ENCODE data around the gene SYT15. TPM values are rescaled to one million over a fixed set of nuclear protein-coding genes. Genes with fewer than 3 reads are reported as not detected.
"Not testable (repeated sequence)": the region's sequence is repeated elsewhere in the genome, so short reads cannot be mapped to it uniquely, and the experiment has no call there.

The SYT15 gene
- total and polyA plus RNA-seq, 10 donors, result 0.20 to 8.4 (median 2.4) TPM

DNA sequence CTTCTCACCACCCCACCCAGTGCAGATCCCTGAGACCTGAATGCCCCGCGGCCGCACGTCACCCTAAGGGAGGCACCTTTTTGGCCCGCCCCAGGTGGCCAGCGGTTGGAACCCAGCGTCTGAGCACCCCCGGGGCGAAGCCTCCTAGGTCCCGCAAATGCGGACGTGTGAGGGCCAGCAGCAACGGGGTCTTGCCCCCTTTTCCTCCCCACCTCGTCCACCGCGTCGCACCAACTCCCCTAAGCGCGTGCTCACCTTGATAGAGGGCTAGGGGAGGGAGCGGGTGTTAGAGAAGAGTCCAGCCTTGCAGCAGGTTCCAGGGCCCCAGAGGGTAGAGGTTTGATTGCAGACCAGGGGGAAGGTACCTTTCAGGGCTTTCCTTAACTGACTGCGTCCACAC lies 450 bp downstream of the SYT15 start:
- not testable (repeated sequence) for DNase-seq

DNA sequence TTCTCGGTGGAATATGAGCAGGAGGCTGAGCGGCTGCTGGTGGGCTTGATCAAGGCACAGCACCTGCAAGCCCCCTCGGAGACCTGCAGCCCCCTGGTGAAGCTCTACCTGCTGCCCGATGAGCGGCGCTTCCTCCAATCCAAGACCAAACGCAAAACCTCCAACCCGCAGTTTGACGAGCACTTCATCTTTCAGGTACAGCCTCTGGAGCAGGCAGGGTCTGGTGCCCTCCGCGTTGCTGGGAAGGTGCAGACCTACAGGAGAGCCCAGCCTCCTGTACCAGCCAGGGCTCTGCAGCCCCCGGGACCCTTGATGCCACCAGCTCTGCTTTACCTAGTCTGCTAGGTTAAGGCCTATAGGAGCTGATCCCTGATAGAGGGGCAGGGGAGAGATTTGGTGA lies 3.1 kb downstream of the SYT15 start:
- H3K4me3 ChIP-seq; H3K36me3 ChIP-seq; H3K9me3 ChIP-seq; H3K4me1 ChIP-seq; H3K27ac ChIP-seq; DNase-seq; intact Hi-C loops (cut with DNase I; ENCODE audit: low total_unique reads): not testable (repeated sequence)
- WGBS, 5 donors, result 91 to 96% (median 96%) methylated on average over 5 to 9 of the region's 12 CpGs; no CpG with 5 or more reads in 2 of the 5 donors
- peaks cover 0 to 13% (median 0%) of the 10 kb centered on the region in 7 donors for H3K27me3 ChIP-seq (replicated peaks in 1 of 7)

More for the DNA sequence above, 450 bp downstream of the SYT15 start:
- intact Hi-C loops (cut with DNase I; ENCODE audit: low total_unique reads); H3K36me3 ChIP-seq; H3K4me1 ChIP-seq; H3K27ac ChIP-seq; H3K4me3 ChIP-seq; H3K9me3 ChIP-seq: not testable (repeated sequence)
- 63 to 74% (median 64%) methylated on average over 6 to 12 of the region's 21 CpGs; no CpG with 5 or more reads in 2 of the 5 donors for WGBS, 5 donors
- H3K27me3 ChIP-seq (replicated peaks in 1 of 7), result peaks cover 0 to 13% (median 0%) of the 10 kb centered on the region in 7 donors

DNA sequence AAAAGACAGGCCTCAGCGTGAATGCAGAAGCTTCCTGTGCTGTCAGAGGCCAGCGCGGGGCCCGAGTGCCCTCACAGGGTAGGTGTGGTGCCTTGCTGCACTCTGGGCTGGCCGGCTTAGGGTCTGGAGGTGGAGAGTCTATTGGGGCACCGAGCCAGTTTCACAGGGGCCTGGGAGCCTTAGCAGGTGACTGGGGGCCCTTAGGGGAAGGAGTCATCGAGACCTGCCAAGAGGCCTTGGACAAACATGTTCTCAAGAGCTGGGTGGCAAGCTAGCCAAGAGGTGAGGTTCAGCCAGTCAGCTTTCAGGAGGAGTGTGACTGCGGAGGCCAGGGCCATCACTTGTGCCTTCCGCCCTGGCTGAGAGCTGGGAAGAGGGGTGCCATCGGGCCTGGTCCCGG lies 3.6 kb downstream of the SYT15 start:
- H3K36me3 ChIP-seq; H3K4me1 ChIP-seq; H3K9me3 ChIP-seq; H3K27ac ChIP-seq; intact Hi-C loops (cut with DNase I; ENCODE audit: low total_unique reads); H3K4me3 ChIP-seq; DNase-seq: not testable (repeated sequence)
- 0 to 45% methylated on average over 1 to 4 of the region's 11 CpGs; no CpG with 5 or more reads in 3 of the 5 donors for WGBS, 5 donors
- peaks cover 0 to 13% (median 0%) of the 10 kb centered on the region in 7 donors for H3K27me3 ChIP-seq (replicated peaks in 1 of 7)

DNA sequence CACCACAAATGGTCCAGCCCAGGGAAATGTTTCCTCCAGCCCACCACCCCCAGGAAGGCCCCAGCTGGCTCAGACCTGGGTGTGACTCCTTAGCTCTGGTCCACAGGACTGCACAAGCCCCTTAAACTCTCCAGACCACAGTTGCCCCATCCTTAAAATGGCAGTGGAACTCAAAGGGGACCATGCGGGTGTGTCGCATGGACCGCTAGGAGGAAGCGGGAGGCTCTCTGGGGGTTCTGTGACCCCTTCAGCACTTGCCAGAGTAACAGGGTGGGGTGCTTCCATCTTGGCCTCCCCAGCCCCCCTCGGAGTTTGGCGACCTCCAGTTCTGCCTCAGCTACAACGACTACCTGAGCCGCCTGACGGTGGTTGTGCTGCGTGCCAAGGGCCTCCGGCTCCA lies 5.3 kb downstream of the SYT15 start:
- H3K4me3 ChIP-seq; H3K9me3 ChIP-seq; H3K27ac ChIP-seq; H3K36me3 ChIP-seq; H3K4me1 ChIP-seq; H3K27me3 ChIP-seq (replicated peaks in 1 of 7); intact Hi-C loops (cut with DNase I; ENCODE audit: low total_unique reads): not testable (repeated sequence)
- 91 to 100% (median 91%) methylated on average over 4 to 8 of the region's 11 CpGs; no CpG with 5 or more reads in 1 of the 5 donors for WGBS, 5 donors
- peak; percentile 58 for DNase-seq

DNA sequence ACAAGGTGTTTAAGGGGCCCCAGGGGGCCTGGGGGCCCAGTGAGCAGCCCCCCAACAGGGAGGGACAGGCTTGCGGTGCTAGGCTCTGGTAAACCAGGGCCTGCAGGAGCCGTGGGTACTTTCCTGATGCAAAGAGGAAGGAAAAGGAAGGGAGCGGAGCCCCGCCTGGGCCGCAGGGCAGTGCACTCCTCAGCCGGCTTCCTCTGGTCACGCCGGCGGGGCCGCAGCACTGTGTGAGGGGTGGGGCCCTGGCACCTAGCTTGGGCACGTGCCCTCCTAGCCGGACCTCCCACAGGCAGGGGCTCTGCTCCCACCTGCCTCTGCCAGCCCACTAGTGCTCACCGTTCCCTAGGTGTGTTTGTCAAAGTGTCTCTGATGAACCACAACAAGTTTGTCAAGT lies 6.3 kb downstream of the SYT15 start:
- H3K9me3 ChIP-seq; DNase-seq; intact Hi-C loops (cut with DNase I; ENCODE audit: low total_unique reads); H3K27me3 ChIP-seq (replicated peaks in 1 of 7); H3K27ac ChIP-seq; H3K4me1 ChIP-seq; H3K4me3 ChIP-seq; H3K36me3 ChIP-seq: not testable (repeated sequence)
- no CpG with 5 or more reads among the region's 13 CpGs for WGBS, 5 donors

DNA sequence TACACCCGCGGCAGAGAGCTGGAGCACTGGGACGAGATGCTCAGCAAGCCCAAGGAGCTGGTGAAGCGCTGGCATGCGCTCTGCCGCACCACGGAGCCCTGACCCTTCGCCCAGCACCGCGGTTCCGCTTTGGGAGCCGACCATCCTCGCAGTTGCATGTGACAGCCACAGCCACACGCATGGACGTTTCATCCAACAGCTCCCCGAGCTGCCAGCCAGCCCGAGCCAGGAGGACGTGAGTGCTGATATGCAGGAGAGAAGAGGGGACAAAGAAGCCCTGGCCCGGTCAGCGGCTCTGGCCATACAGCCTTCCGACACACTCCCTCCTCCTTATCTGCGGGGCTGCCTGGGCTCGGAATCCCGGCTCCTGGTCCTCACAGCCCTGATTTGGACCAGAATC lies 8.6 kb downstream of the SYT15 start:
- intact Hi-C loops (cut with DNase I; ENCODE audit: low total_unique reads), result not testable (repeated sequence)

DNA sequence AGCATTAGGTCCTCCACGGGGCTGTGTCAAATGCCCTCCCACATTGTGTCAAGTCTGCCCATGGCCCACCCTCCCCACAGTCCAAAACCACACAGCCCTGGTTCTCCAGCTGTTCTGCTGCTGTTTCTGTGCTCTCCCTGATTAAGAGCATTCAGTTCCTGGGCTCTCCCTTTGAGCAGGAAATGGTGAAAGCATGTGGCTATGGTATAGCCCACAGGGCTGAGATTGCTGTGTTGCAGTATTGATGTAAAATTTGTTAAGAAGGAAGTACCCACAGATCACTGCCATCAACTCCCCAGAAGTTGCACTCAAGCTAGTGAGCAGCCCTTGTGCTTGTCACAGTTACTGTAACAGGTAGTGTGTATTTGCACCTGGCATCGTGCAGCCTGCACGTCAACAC lies 9.3 kb downstream of the SYT15 start:
- H3K4me1 ChIP-seq; H3K27ac ChIP-seq; DNase-seq; H3K27me3 ChIP-seq (replicated peaks in 1 of 7); H3K36me3 ChIP-seq; H3K4me3 ChIP-seq; H3K9me3 ChIP-seq; intact Hi-C loops (cut with DNase I; ENCODE audit: low total_unique reads): not testable (repeated sequence)
- WGBS, 5 donors, result no CpG with 5 or more reads among the region's 3 CpGs

More for the DNA sequence above, 8.6 kb downstream of the SYT15 start:
- H3K4me1 ChIP-seq; H3K27ac ChIP-seq; H3K36me3 ChIP-seq; H3K9me3 ChIP-seq; H3K4me3 ChIP-seq; DNase-seq; H3K27me3 ChIP-seq (replicated peaks in 1 of 7): not testable (repeated sequence)
- no CpG with 5 or more reads among the region's 24 CpGs for WGBS, 5 donors

DNA sequence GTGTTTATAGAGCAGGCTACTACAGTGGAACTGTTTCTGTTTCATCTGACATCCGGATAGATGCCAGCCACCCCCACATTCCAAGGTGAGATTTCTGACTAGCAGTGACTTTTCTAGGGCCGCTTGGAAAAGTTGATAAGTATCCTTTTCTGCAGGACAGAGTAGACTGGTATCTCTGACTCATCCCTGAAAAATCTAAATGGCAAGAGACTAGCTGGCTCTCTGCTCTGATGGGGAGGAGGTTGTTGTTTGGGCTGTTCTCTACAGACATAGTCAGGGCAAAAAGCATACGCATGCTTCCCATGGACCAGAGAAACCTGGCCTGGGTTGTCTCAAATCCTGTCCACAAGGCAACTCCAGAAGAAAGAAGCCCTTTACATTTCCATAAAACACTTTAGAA lies 10.7 kb downstream of the SYT15 start:
- H3K9me3 ChIP-seq; intact Hi-C loops (cut with DNase I; ENCODE audit: low total_unique reads); DNase-seq; H3K27me3 ChIP-seq (replicated peaks in 1 of 7); H3K4me1 ChIP-seq; H3K4me3 ChIP-seq; H3K27ac ChIP-seq; H3K36me3 ChIP-seq: not testable (repeated sequence)
- no CpG with 5 or more reads among the region's 3 CpGs for WGBS, 5 donors

DNA sequence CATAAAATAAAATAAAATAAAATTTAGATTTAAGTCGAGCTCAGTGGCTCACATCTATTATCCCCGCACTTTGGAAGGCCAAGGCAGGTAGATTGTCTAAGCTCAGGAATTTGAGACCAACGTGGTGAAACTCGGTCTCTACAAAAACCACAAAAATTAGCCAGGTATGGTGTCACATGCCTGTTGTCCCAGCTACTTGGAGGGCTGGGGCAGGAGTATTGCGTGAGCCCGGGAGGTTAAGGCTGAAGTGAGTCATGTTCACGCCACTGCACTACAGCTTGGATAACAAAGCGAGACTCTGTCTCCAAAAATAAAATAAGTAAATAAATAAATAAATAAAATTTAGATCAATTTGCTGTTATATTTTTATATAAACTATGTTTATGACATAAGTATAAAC lies 12.1 kb downstream of the SYT15 start:
- not testable (repeated sequence) for DNase-seq
- WGBS, 5 donors, result 83 to 100% methylated on average over 1 of the region's 8 CpGs; no CpG with 5 or more reads in 3 of the 5 donors

DNA sequence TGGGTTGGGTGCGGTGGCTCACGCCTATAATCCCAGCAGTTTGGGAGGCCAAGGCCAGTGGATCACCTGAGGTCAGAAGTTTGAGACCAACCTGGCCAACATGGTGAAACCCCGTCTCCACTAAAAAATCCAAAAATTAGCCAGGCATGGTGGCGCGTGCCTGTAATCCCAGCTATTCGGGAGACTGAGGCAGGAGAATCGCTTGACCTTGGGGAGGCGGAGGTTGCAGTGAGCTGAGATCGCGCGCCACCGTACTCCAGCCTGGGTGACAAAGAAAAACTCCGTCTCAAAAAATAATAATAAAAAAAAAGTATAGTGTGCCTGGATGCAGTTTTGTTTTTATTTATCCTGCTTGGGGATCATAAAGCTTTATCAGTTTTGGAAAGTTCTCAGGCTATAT lies 14.4 kb downstream of the SYT15 start:
- WGBS, 5 donors, result 95 to 100% (median 97%) methylated on average over 13 of the region's 13 CpGs
- H3K36me3 ChIP-seq; H3K9me3 ChIP-seq; H3K4me3 ChIP-seq; H3K27ac ChIP-seq; intact Hi-C loops (cut with DNase I; ENCODE audit: low total_unique reads); H3K27me3 ChIP-seq (replicated peaks in 1 of 7); H3K4me1 ChIP-seq; DNase-seq: not testable (repeated sequence)

More for the DNA sequence above, 12.1 kb downstream of the SYT15 start:
- H3K9me3 ChIP-seq; H3K4me3 ChIP-seq; H3K4me1 ChIP-seq; H3K27me3 ChIP-seq (replicated peaks in 1 of 7); intact Hi-C loops (cut with DNase I; ENCODE audit: low total_unique reads); H3K36me3 ChIP-seq; H3K27ac ChIP-seq: not testable (repeated sequence)

DNA sequence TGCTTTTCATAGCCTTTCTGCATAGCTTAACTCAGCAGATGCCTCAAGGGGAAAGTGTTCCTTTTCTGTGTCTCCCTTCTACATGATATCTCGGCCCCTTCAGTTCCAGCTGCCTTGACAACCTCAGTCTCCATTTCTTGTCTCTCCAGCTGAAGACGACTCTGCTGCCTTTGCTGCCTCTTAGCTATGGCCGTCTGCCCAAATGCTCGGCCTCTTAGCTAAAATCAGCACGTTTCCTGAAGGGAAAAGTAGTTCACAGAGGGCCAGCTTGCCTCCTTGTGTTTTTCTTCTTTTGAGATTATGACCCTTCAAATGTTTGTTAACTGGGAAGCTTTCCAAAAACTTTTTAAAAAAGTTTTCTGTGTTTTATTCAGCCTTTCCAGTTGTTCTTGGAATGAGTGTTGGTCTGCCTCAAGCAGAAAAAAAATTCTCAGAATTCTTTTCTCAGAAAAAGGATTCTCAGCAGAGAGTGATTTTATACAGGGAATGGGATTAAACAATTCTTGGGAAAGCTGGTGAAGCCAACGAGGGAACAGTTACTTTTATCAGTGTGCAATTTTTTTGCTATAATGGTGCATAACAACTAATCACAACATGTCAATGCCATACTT lies 15.6 kb downstream of the SYT15 start:
- H3K4me1 ChIP-seq; H3K27ac ChIP-seq; H3K36me3 ChIP-seq; H3K4me3 ChIP-seq; DNase-seq; intact Hi-C loops (cut with DNase I; ENCODE audit: low total_unique reads); H3K27me3 ChIP-seq (replicated peaks in 1 of 7); H3K9me3 ChIP-seq: not testable (repeated sequence)
- WGBS, 5 donors, result 53 to 81% (median 67%) methylated on average over 5 of the region's 6 CpGs

DNA sequence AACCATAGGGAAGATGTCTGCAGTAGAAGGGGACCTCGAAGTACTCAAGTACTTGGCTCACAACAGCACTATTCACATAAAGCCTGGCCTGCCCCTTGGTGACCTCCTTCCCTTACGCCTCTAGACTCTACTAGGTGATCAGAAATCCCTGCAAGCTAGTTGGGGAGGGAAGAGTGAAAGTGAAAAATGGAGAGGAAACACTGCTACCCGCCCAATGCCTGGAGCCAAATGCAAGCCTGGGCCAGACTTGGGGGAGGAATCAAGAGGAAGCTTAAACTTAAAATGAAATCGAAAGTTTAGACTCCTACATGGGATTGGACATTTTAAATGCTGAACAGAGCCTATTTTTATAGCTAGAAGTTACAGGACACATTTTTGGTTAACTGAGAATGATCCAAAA lies 17.6 kb downstream of the SYT15 start:
- peak overlapping the region in 5 of 8 donors; percentile 36 to 72 (median 57) for H3K27ac ChIP-seq
- H3K4me1 ChIP-seq, result not testable (repeated sequence)
- H3K4me3 ChIP-seq, result peak overlapping the region in 3 of 8 donors; percentile 13 to 62 (median 26)

More for the DNA sequence above, 17.6 kb downstream of the SYT15 start:
- H3K9me3 ChIP-seq; H3K27me3 ChIP-seq (replicated peaks in 1 of 7); DNase-seq; H3K36me3 ChIP-seq; intact Hi-C loops (cut with DNase I; ENCODE audit: low total_unique reads): not testable (repeated sequence)
- 13 to 29% (median 17%) methylated on average over 2 of the region's 4 CpGs for WGBS, 5 donors

All from spleen (tissue), 11 donors.